Thyroid gland (tissue), 4 donors: ENCODE measurements around the gene ADRA2B.

Experiments
- CTCF ChIP-seq, 6 experiments: fragments of 200-600 bp in 3 of 6; fragments of 450-650 bp in 3 of 6; sonication (generic) in 3 of 6; IDR thresholded peaks; one replicate each; pipeline ENCODE4 v1.5.1; 2016 to 2019; ENCODE audit warnings: antibody characterized with exemption in 6 of 6, mild to moderate bottlenecking in 2 of 6, inconsistent platforms in 1 of 6, moderate library complexity in 1 of 6
- POLR2A ChIP-seq, 2 donors: fragments of 450-650 bp; IDR thresholded peaks; one replicate each; pipeline ENCODE4 v1.6.1; 2017; ENCODE audit warnings: antibody characterized with exemption in 2 of 2, mild to moderate bottlenecking in 2 of 2, moderate library complexity in 1 of 2

GRCh38 chr2:96143231-96143847, 27.0 kb upstream of the ADRA2B start:
- TF ChIP-seq POLR2A (IDR thresholded peaks at IDR 0.05) (no peak), CTCF (IDR thresholded peaks at IDR 0.05) (no peak)
